Transverse colon (tissue), 4 donors: Measurements from ENCODE around the gene TAC4. TPM values are rescaled to one million over a fixed set of nuclear protein-coding genes. Genes with fewer than 3 reads are reported as not detected.

Source experiments
- DNase-seq: peaks from one replicate; pipeline ENCODE4 v3.0.0-alpha.2; 2019
- H3K27ac ChIP-seq, 4 donors: fragments of 200-600 bp; sonication (generic); 2 replicates each; pipeline ENCODE4 v1.5.1; 2016 to 2018; ENCODE audit warnings: inconsistent platforms in 4 of 4
- H3K27me3 ChIP-seq: fragments of 200-600 bp; sonication (generic); 2 replicates; pipeline ENCODE4 v1.5.1; 2017; ENCODE audit warnings: inconsistent platforms
- H3K36me3 ChIP-seq, 4 donors: fragments of 200-600 bp; sonication (generic); 2 replicates each; pipeline ENCODE4 v1.5.1; 2017 to 2019; ENCODE audit warnings: inconsistent platforms in 4 of 4
- H3K4me1 ChIP-seq, 4 donors: fragments of 200-600 bp; sonication (generic); 2 replicates each; pipeline ENCODE4 v1.5.1; 2017 to 2020; ENCODE audit warnings: inconsistent platforms in 4 of 4
- H3K4me3 ChIP-seq, 4 donors: fragments of 200-600 bp; sonication (generic); 1 replicate in 1 of 4; 2 replicates in 3 of 4; pipeline versions ENCODE4 v1.5.1 to v1.6.1; 2017 to 2019; ENCODE audit warnings: inconsistent platforms in 4 of 4
- H3K9me3 ChIP-seq, 2 donors: fragments of 200-600 bp; sonication (generic); 2 replicates each; pipeline ENCODE4 v1.5.1; 2017 to 2019; ENCODE audit warnings: inconsistent platforms in 2 of 2
- CTCF ChIP-seq, 5 experiments: fragments of 200-600 bp in 3 of 5; fragments of 450-650 bp in 2 of 5; sonication (generic) in 3 of 5; IDR thresholded peaks; 1 replicate in 2 of 5; 2 replicates in 3 of 5; pipeline ENCODE4 v1.5.1; 2016 to 2017; ENCODE audit warnings: antibody characterized with exemption in 5 of 5, inconsistent platforms in 3 of 5, mild to moderate bottlenecking in 2 of 5, moderate library complexity in 1 of 5
- EP300 ChIP-seq: sonication (generic); formaldehyde crosslinking; IDR thresholded peaks from one replicate; pipeline ENCODE4 v1.6.1; 2017; ENCODE audit warnings: antibody characterized with exemption, low read depth
- POLR2A ChIP-seq: fragments of 450-650 bp; IDR thresholded peaks from one replicate; pipeline ENCODE4 v1.6.1; 2016; ENCODE audit warnings: antibody characterized with exemption, mild to moderate bottlenecking, moderate library complexity
- POLR2AphosphoS5 ChIP-seq, 3 donors: sonication (generic); formaldehyde crosslinking; IDR thresholded peaks; one replicate each; pipeline ENCODE4 v1.6.1; 2016; ENCODE audit warnings: antibody characterized with exemption in 3 of 3
- WGBS, 2 donors: methylation state at CpG; one replicate each; pipeline ENCODE4 v1.1.5; 2018; ENCODE audit warnings: low coverage in 1 of 2; 5-methylcytosine and 5-hydroxymethylcytosine counted together
- in situ Hi-C, 4 donors: fragments of 200-750 bp; cut with MboI; loops; one replicate each; pipeline versions ENCODE4 v1.15.0 to v1.15.1; 2017; ENCODE audit warnings: low sequenced_read_pairs in 3 of 4, low pct_ligation_motif_present in 1 of 4, low pct_unique_long_range_greater_than_20kb in 1 of 4
- intact Hi-C: fragments of 100-400 bp; cut with DNase I; formaldehyde crosslinking; loops from one replicate; pipeline ENCODE4 v1.15.1; 2023; ENCODE audit warnings: low total_unique reads
- total RNA-seq, 4 donors: library from RNA; depleted of rRNA; stranded (reverse); fragments of >200 nt; gene quantifications; one replicate each; pipeline ENCODE4 v1.1.0, GENCODE V29; 2016

The TAC4 gene
- total RNA-seq, 4 donors from 2014 or later = not detected

GRCh38 chr17:49854126-49854525 lies 6.3 kb upstream of the TAC4 start:
- Histone ChIP-seq H3K27me3 (peaks cover 40% of the 10 kb centered on the region), H3K4me1 (peaks cover 0 to 16% (median 13%) of the 10 kb centered on the region in 4 donors), H3K36me3 (no peaks in the 10 kb centered on the region), H3K9me3 (no peaks in the 10 kb centered on the region), H3K27ac (no peak overlapping the region), H3K4me3 (no peak overlapping the region)
- TF ChIP-seq POLR2AphosphoS5 (IDR thresholded peaks at IDR 0.05) = no peak
- in situ Hi-C loops (loop anchor here in 1 of 4 donors (25.0 kb wide), 1 partner anchor 292 kb away; no protein-coding TSS in a partner anchor), intact Hi-C loops (no loop called here)
- no peak for DNase-seq
- 89% methylated on average over 3 to 5 of the region's 5 CpGs for WGBS, 2 donors

- 80 to 81% methylated on average over 1 to 10 of the region's 10 CpGs for WGBS, 2 donors
- no peak for DNase-seq
- Histone ChIP-seq H3K4me3 (no peak overlapping the region), H3K36me3 (no peaks in the 10 kb centered on the region), H3K4me1 (peaks cover 0 to 16% (median 13%) of the 10 kb centered on the region in 4 donors), H3K9me3 (no peaks in the 10 kb centered on the region), H3K27ac (no peak overlapping the region), H3K27me3 (peaks cover 40% of the 10 kb centered on the region)
- no peak for TF ChIP-seq CTCF (IDR thresholded peaks at IDR 0.05)
- TF ChIP-seq POLR2A = no peak
- no peak for TF ChIP-seq EP300
- TF ChIP-seq POLR2AphosphoS5 (IDR thresholded peaks at IDR 0.05) = no peak
- intact Hi-C loops = no loop called here
- in situ Hi-C loops = loop anchor here in 1 of 4 donors (25.0 kb wide), 1 partner anchor 291 kb away; no protein-coding TSS in a partner anchor
These were observed 5.7 kb upstream of the TAC4 start for GRCh38 chr17:49853470-49854015.

GRCh38 chr17:49851387-49852291 lies 3.8 kb upstream of the TAC4 start:
- Histone ChIP-seq H3K36me3 (no peaks in the 10 kb centered on the region), H3K27me3 (peaks cover 40% of the 10 kb centered on the region), H3K27ac (peak overlapping the region in 2 of 4 donors; percentile 30 to 36), H3K9me3 (no peaks in the 10 kb centered on the region), H3K4me1 (peaks cover 0 to 19% (median 14%) of the 10 kb centered on the region in 4 donors), H3K4me3 (peak overlapping the region; percentile 21 to 57 (median 52))
- intact Hi-C loops = no loop called here
- 0 to 5% methylated on average over 1 to 55 of the region's 55 CpGs for WGBS, 2 donors
- TF ChIP-seq CTCF (IDR thresholded peaks at IDR 0.05) (peak; percentile 46 to 62 (median 55)), EP300 (no peak), POLR2A (no peak), POLR2AphosphoS5 (IDR thresholded peaks at IDR 0.05) (no peak)
- in situ Hi-C loops = loop anchor here in 1 of 4 donors (25.0 kb wide), 1 partner anchor 289 kb away; no protein-coding TSS in a partner anchor
- DNase-seq = peak; percentile 59

GRCh38 chr17:49850772-49851386 lies 3.0 kb upstream of the TAC4 start:
- H3K27me3 ChIP-seq = peaks cover 40% of the 10 kb centered on the region
- DNase-seq = no peak
- peak overlapping the region; percentile 14 to 57 (median 52) for H3K4me3 ChIP-seq
- intact Hi-C loops = no loop called here
- no peaks in the 10 kb centered on the region for H3K36me3 ChIP-seq
- WGBS, 2 donors = 9% methylated on average over 35 of the region's 61 CpGs; no CpG with 5 or more reads in 1 of the 2 donors
- H3K4me1 ChIP-seq = peaks cover 0 to 24% (median 18%) of the 10 kb centered on the region in 4 donors
- TF ChIP-seq POLR2AphosphoS5 (IDR thresholded peaks at IDR 0.05) = no peak
- no peak for TF ChIP-seq POLR2A
- TF ChIP-seq CTCF (IDR thresholded peaks at IDR 0.05) = no peak
- TF ChIP-seq EP300 = no peak
- no peaks in the 10 kb centered on the region for H3K9me3 ChIP-seq
- in situ Hi-C loops = loop anchor here in 1 of 4 donors (25.0 kb wide), 1 partner anchor 289 kb away; no protein-coding TSS in a partner anchor
- H3K27ac ChIP-seq = peak overlapping the region in 2 of 4 donors; percentile 30 to 36
